Spleen (tissue), 11 donors: ENCODE measurements around the gene MYLK4. TPM values are rescaled to one million over a fixed set of nuclear protein-coding genes. Genes with fewer than 3 reads are reported as not detected.

ENCODE experiments used
- DNase-seq: peaks from one replicate; pipeline ENCODE4 v3.0.0-alpha.2; 2020
- H3K27ac ChIP-seq, 8 donors: fragments of 200-600 bp; sonication (generic) in 7 of 8; 1 replicate in 4 of 8; 2 replicates in 4 of 8; pipeline versions ENCODE4 v1.5.0 to v1.8.0; 2016 to 2021; ENCODE audit warnings: inconsistent platforms in 4 of 8, mild to moderate bottlenecking in 4 of 8, moderate library complexity in 1 of 8
- H3K27me3 ChIP-seq, 7 donors: fragments of 200-600 bp; sonication (generic) in 6 of 7; replicated peaks in 1 of 7; 1 replicate in 4 of 7; 2 replicates in 3 of 7; pipeline versions ENCODE4 v1.5.0 to v1.8.0; 2016 to 2021; ENCODE audit warnings: inconsistent platforms in 3 of 7, mild to moderate bottlenecking in 1 of 7
- H3K36me3 ChIP-seq, 6 donors: fragments of 200-600 bp; sonication (generic) in 5 of 6; 1 replicate in 4 of 6; 2 replicates in 2 of 6; pipeline versions ENCODE4 v1.5.0 to v1.8.0; 2016 to 2021; ENCODE audit warnings: inconsistent platforms in 2 of 6
- H3K4me1 ChIP-seq, 6 donors: fragments of 200-600 bp; sonication (generic) in 5 of 6; 1 replicate in 3 of 6; 2 replicates in 3 of 6; pipeline versions ENCODE4 v1.5.0 to v1.8.0; 2016 to 2021; ENCODE audit warnings: inconsistent platforms in 3 of 6
- H3K4me3 ChIP-seq, 8 donors: fragments of 200-600 bp; sonication (generic) in 7 of 8; 1 replicate in 4 of 8; 2 replicates in 4 of 8; pipeline versions ENCODE4 v1.5.0 to v1.8.0; 2016 to 2021; ENCODE audit warnings: inconsistent platforms in 4 of 8, mild to moderate bottlenecking in 4 of 8, moderate library complexity in 2 of 8
- H3K9me3 ChIP-seq, 8 donors: fragments of 200-600 bp; sonication (generic) in 7 of 8; 1 replicate in 4 of 8; 2 replicates in 4 of 8; pipeline versions ENCODE4 v1.5.0 to v1.8.0; 2016 to 2021; ENCODE audit warnings: inconsistent platforms in 4 of 8
- POLR2A ChIP-seq, 3 donors: fragments of 450-650 bp; IDR thresholded peaks; one replicate each; pipeline ENCODE4 v1.5.1; 2017; ENCODE audit warnings: antibody characterized with exemption in 3 of 3, mild to moderate bottlenecking in 1 of 3
- POLR2AphosphoS5 ChIP-seq, 3 donors: sonication (generic); formaldehyde crosslinking; IDR thresholded peaks; one replicate each; pipeline ENCODE4 v1.5.1; 2017; ENCODE audit warnings: antibody characterized with exemption in 3 of 3
- WGBS, 5 donors: extraction: QIAGEN DNeasy Blood & Tissue Kit in 3 of 5; methylation state at CpG; one replicate each; pipeline versions ENCODE4 v1.1.5 to v1.1.7; 2013 to 2018; 5-methylcytosine and 5-hydroxymethylcytosine counted together
- intact Hi-C: fragments of 100-400 bp; cut with DNase I; formaldehyde crosslinking; loops from one replicate; pipeline ENCODE4 v1.15.0; 2023; ENCODE audit warnings: low total_unique reads
- polyA plus RNA-seq, 3 donors: library from polyadenylated mRNA; stranded (reverse); fragments of 200-250 nt; gene quantifications; one replicate each; pipeline ENCODE4 v1.2.1, GENCODE V29; 2013
- total RNA-seq, 7 donors: library from RNA; depleted of rRNA in 3 of 7; stranded (reverse); fragments of >200 nt in 3 of 7; fragmentation: NEBNext Ultra II Directional in 4 of 7; extraction: Animal tissue kit (Norgen Biotek cat#: 25700) in 4 of 7; gene quantifications; one replicate each; pipeline versions ENCODE4 v1.1.0 to v1.2.1, GENCODE V29; 2016 to 2021
- TF ChIP-seq, protein P1 (sequence below), 11 experiments: fragments of 200-600 bp in 7 of 11; fragments of 450-650 bp in 4 of 11; sonication (generic) in 4 of 11; IDR thresholded peaks in 8 of 11; conservative IDR thresholded peaks in 3 of 11; 1 replicate in 7 of 11; 2 replicates in 4 of 11; pipeline versions ENCODE4 v1.4.0 to v1.8.0; 2016 to 2021; ENCODE audit warnings: antibody characterized with exemption in 11 of 11, inconsistent platforms in 4 of 11, mild to moderate bottlenecking in 1 of 11
- donor health status: healthy with polysubstance abuse.
- donor health status: DM: no; HTN: no; CAD: no; lungs with moderate emphysema.
- donor health status: DM: no; HTN: no; CAD: no.
- donor health status: Bipolar disorder and iron deficiency.
- donor health status: healthy.
- donor health status: DM: no; HTN: no; CAD: no.
- donor health status: DM: yes; HTN: yes; CAD: no.

Gene MYLK4
- total and polyA plus RNA-seq, 10 donors = 0.21 to 1.9 (median 0.76) TPM

DNA sequence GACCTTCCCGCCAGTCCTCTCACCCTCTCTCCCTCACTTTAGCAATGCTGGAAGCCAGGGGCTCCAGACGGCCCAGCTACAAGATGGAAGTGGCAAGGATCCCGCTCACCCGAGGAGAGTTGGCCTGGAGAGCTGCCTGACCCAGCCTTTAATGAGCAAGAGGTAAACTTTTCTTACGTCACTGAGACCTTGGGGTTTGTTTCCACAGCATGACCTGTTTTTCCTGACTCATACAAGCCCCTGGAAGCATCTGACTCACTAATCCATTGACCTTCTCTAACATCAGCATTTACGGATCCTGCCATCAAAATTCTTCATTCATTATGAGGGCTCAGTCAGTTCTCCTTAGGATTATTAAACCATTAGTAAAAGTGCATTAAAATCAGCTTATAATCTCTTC, 120.4 kb downstream of the MYLK4 start:
- peaks cover 7 to 19% (median 14%) of the 10 kb centered on the region in 6 donors for H3K4me1 ChIP-seq
- H3K4me3 ChIP-seq = no peak overlapping the region
- no peak overlapping the region for H3K27ac ChIP-seq
- 72 to 87% (median 81%) methylated on average over 6 of the region's 6 CpGs for WGBS, 5 donors
- intact Hi-C loops = loop anchor here (5.0 to 10.0 kb wide), 3 partner anchors 436 to 1033 kb away; no protein-coding TSS in a partner anchor
- no peaks in the 10 kb centered on the region for H3K9me3 ChIP-seq
- no peak for DNase-seq
- peaks cover 0 to 21% (median 0%) of the 10 kb centered on the region in 7 donors for H3K27me3 ChIP-seq
- no peaks in the 10 kb centered on the region for H3K36me3 ChIP-seq
- TF ChIP-seq POLR2AphosphoS5 (IDR thresholded peaks at IDR 0.05) (no peak), POLR2A (IDR thresholded peaks at IDR 0.05) (no peak)
- TF ChIP-seq, protein P1, sequence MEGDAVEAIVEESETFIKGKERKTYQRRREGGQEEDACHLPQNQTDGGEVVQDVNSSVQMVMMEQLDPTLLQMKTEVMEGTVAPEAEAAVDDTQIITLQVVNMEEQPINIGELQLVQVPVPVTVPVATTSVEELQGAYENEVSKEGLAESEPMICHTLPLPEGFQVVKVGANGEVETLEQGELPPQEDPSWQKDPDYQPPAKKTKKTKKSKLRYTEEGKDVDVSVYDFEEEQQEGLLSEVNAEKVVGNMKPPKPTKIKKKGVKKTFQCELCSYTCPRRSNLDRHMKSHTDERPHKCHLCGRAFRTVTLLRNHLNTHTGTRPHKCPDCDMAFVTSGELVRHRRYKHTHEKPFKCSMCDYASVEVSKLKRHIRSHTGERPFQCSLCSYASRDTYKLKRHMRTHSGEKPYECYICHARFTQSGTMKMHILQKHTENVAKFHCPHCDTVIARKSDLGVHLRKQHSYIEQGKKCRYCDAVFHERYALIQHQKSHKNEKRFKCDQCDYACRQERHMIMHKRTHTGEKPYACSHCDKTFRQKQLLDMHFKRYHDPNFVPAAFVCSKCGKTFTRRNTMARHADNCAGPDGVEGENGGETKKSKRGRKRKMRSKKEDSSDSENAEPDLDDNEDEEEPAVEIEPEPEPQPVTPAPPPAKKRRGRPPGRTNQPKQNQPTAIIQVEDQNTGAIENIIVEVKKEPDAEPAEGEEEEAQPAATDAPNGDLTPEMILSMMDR (IDR thresholded peaks at IDR 0.05 in 8 of 11, conservative IDR thresholded peaks at IDR 0.05 in 3 of 11) = no peak

- Histone ChIP-seq H3K4me1 (peaks cover 0 to 3% (median 0%) of the 10 kb centered on the region in 6 donors), H3K27me3 (peaks cover 0 to 31% (median 6%) of the 10 kb centered on the region in 7 donors), H3K9me3 (no peaks in the 10 kb centered on the region), H3K27ac (no peak overlapping the region), H3K36me3 (no peaks in the 10 kb centered on the region), H3K4me3 (no peak overlapping the region)
- WGBS, 5 donors = 87 to 92% (median 90%) methylated on average over 7 of the region's 7 CpGs
- DNase-seq = no peak
- TF ChIP-seq POLR2AphosphoS5 (IDR thresholded peaks at IDR 0.05) = no peak
- TF ChIP-seq, protein P1 (IDR thresholded peaks at IDR 0.05 in 8 of 11, conservative IDR thresholded peaks at IDR 0.05 in 3 of 11) = no peak
- TF ChIP-seq POLR2A (IDR thresholded peaks at IDR 0.05) = no peak
- intact Hi-C loops = no loop called here
Measured at GRCh38 chr6:2626401-2626800, 124.3 kb downstream of the MYLK4 start.

DNA sequence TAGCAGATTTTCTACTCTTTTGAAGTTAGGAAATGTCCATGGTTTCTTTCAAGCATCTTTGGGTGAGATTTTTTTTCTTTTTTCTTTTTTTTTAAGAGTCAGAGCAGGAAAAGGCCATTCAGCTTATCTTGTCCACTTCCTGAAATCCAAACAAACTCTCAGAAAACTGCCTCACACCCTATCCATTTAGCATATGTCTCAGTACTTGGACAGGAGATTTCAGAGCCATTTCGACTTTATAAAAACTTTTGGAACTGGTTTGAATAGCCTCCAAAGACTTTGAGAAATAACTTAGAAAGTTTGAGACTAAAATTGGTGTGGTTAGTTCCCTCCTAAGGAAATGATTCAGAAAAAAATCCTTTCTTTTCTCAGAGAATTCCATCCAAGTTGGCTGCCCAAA, 125.1 kb downstream of the MYLK4 start:
- Histone ChIP-seq H3K27ac (no peak overlapping the region), H3K4me1 (peaks cover 0 to 3% (median 0%) of the 10 kb centered on the region in 6 donors), H3K4me3 (no peak overlapping the region), H3K27me3 (peaks cover 0 to 31% (median 7%) of the 10 kb centered on the region in 7 donors), H3K36me3 (no peaks in the 10 kb centered on the region), H3K9me3 (no peaks in the 10 kb centered on the region)
- DNase-seq = no peak
- no peak for TF ChIP-seq POLR2AphosphoS5 (IDR thresholded peaks at IDR 0.05)
- TF ChIP-seq, protein P1 (IDR thresholded peaks at IDR 0.05 in 8 of 11, conservative IDR thresholded peaks at IDR 0.05 in 3 of 11) = no peak
- TF ChIP-seq POLR2A (IDR thresholded peaks at IDR 0.05) = no peak
- intact Hi-C loops = no loop called here
- WGBS, 5 donors = 54 to 74% (median 56%) methylated on average over 1 of the region's 1 CpG

DNA sequence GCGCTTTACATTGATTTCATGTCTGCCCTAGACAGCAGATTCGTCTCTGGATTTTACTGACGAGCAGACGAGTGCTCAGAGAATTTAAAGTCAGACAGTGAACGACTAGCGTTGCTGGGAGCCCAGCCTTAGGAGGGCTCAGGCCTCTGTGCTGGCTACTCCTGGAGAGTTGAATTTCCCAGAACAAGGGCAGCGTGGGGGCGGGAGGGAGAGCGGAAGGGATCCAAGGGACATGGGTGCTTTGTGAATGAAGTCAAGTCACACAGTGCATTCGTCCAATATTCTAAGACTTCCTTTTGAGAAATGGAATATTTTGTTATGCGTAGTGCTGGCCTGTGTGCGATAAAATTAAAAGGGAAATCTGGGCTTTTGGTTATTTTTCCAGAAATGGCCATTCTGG, 126.5 kb downstream of the MYLK4 start:
- H3K27me3 ChIP-seq = peaks cover 0 to 38% (median 7%) of the 10 kb centered on the region in 7 donors
- no peak overlapping the region for H3K27ac ChIP-seq
- H3K36me3 ChIP-seq = no peaks in the 10 kb centered on the region
- intact Hi-C loops = no loop called here
- no peak for DNase-seq
- TF ChIP-seq, protein P1 (IDR thresholded peaks at IDR 0.05 in 8 of 11, conservative IDR thresholded peaks at IDR 0.05 in 3 of 11) = no peak
- TF ChIP-seq POLR2A (IDR thresholded peaks at IDR 0.05) = no peak
- no peak for TF ChIP-seq POLR2AphosphoS5 (IDR thresholded peaks at IDR 0.05)
- H3K4me3 ChIP-seq = no peak overlapping the region
- 86 to 95% (median 91%) methylated on average over 12 of the region's 12 CpGs for WGBS, 5 donors
- no peaks in the 10 kb centered on the region for H3K9me3 ChIP-seq
- peaks cover 0 to 3% (median 0%) of the 10 kb centered on the region in 6 donors for H3K4me1 ChIP-seq
